Activated CD4-positive, alpha-beta memory T cell treated with anti-CD3 and anti-CD28 coated beads for 36 hours (primary cell): Measurements from ENCODE around the gene TEX51. TPM values are rescaled to one million over a fixed set of nuclear protein-coding genes. Genes with fewer than 3 reads are reported as not detected.

Experiments
- CTCF ChIA-PET: fragments of 350-600 bp; sonication (Branson Sonifier 250); formaldehyde crosslinking; loops from one replicate; lab custom pipeline; 2021; ENCODE audit warnings: antibody characterized with exemption, inconsistent platforms; lab: Charles Lee
- POLR2A ChIA-PET: fragments of 350-600 bp; sonication (Branson Sonifier 250); formaldehyde crosslinking; loops from one replicate; lab custom pipeline; 2021; ENCODE audit warnings: antibody characterized with exemption; lab: Charles Lee
- DNase-seq: peaks from one replicate; pipeline ENCODE4 v3.0.0-alpha.2; 2020
- H3K27ac Mint-ChIP-seq: one replicate; pipeline ENCODE4 v1.8.0; 2021; ENCODE audit warnings: mixed read lengths
- H3K27me3 Mint-ChIP-seq: one replicate; pipeline ENCODE4 v1.8.0; 2021; ENCODE audit warnings: mixed read lengths
- H3K36me3 Mint-ChIP-seq: one replicate; pipeline ENCODE4 v1.8.0; 2021; ENCODE audit warnings: mixed read lengths
- H3K4me1 Mint-ChIP-seq: one replicate; pipeline ENCODE4 v1.8.0; 2021; ENCODE audit warnings: low read depth, mixed read lengths
- H3K4me3 Mint-ChIP-seq: one replicate; pipeline ENCODE4 v1.8.0; 2021; ENCODE audit warnings: mild to moderate bottlenecking, mixed read lengths
- H3K9me3 Mint-ChIP-seq: one replicate; pipeline ENCODE4 v1.8.0; 2021; ENCODE audit warnings: mixed read lengths
- intact Hi-C: fragments of 100-400 bp; cut with micrococcal nuclease; formaldehyde crosslinking; loops from one replicate; pipeline ENCODE4 v1.15.1; 2023
- total RNA-seq, 2 experiments: library from RNA; stranded (reverse); gene quantifications; one replicate each; pipeline ENCODE4 v1.2.3, GENCODE V29; 2021

The TEX51 gene
- total RNA-seq, 2 experiments from 2014 or later, result not detected

GRCh38 chr2:126880324-126880723, 18.4 kb upstream of the TEX51 start:
- H3K27ac Mint-ChIP-seq, result no peak overlapping the region
- ChIA-PET POLR2A (no interaction called here), CTCF (no interaction called here)

GRCh38 chr2:126880817-126881216, 17.9 kb upstream of the TEX51 start:
- H3K4me1 Mint-ChIP-seq, result no peaks in the 10 kb centered on the region
- POLR2A ChIA-PET, result no interaction called here

More at GRCh38 chr2:126880324-126880723, 18.4 kb upstream of the TEX51 start:
- H3K9me3 Mint-ChIP-seq, result peaks cover 7% of the 10 kb centered on the region
- H3K4me1 Mint-ChIP-seq, result no peaks in the 10 kb centered on the region
- DNase-seq, result no peak
- no peak overlapping the region for H3K4me3 Mint-ChIP-seq
- no peaks in the 10 kb centered on the region for H3K36me3 Mint-ChIP-seq
- H3K27me3 Mint-ChIP-seq, result peaks cover 4% of the 10 kb centered on the region
- intact Hi-C loops, result no loop called here

GRCh38 chr2:126881591-126881990, 17.1 kb upstream of the TEX51 start:
- H3K27me3 Mint-ChIP-seq, result peaks cover 7% of the 10 kb centered on the region
- POLR2A ChIA-PET, result no interaction called here
- no peak overlapping the region for H3K27ac Mint-ChIP-seq
- peaks cover 2% of the 10 kb centered on the region for H3K4me1 Mint-ChIP-seq
- CTCF ChIA-PET, result no interaction called here
- H3K36me3 Mint-ChIP-seq, result no peaks in the 10 kb centered on the region
- no peaks in the 10 kb centered on the region for H3K9me3 Mint-ChIP-seq
- no peak overlapping the region for H3K4me3 Mint-ChIP-seq
- DNase-seq, result no peak
- intact Hi-C loops, result no loop called here

More at GRCh38 chr2:126880817-126881216, 17.9 kb upstream of the TEX51 start:
- H3K4me3 Mint-ChIP-seq, result no peak overlapping the region
- no peak overlapping the region for H3K27ac Mint-ChIP-seq
- H3K27me3 Mint-ChIP-seq, result peaks cover 4% of the 10 kb centered on the region
- CTCF ChIA-PET, result no interaction called here
- intact Hi-C loops, result no loop called here
- peaks cover 2% of the 10 kb centered on the region for H3K9me3 Mint-ChIP-seq
- DNase-seq, result no peak
- H3K36me3 Mint-ChIP-seq, result no peaks in the 10 kb centered on the region

GRCh38 chr2:126882181-126882580, 16.5 kb upstream of the TEX51 start:
- CTCF ChIA-PET, result no interaction called here
- Mint-ChIP-seq H3K4me3 (no peak overlapping the region), H3K4me1 (peaks cover 2% of the 10 kb centered on the region), H3K36me3 (no peaks in the 10 kb centered on the region), H3K9me3 (no peaks in the 10 kb centered on the region), H3K27ac (no peak overlapping the region), H3K27me3 (peaks cover 12% of the 10 kb centered on the region)
- intact Hi-C loops, result no loop called here
- POLR2A ChIA-PET, result no interaction called here
- DNase-seq, result no peak

GRCh38 chr2:126882736-126883665, 15.7 kb upstream of the TEX51 start:
- no peak for DNase-seq
- H3K27me3 Mint-ChIP-seq, result peaks cover 14% of the 10 kb centered on the region
- POLR2A ChIA-PET, result no interaction called here
- peaks cover 2% of the 10 kb centered on the region for H3K4me1 Mint-ChIP-seq
- no peak overlapping the region for H3K27ac Mint-ChIP-seq
- no peak overlapping the region for H3K4me3 Mint-ChIP-seq
- H3K9me3 Mint-ChIP-seq, result no peaks in the 10 kb centered on the region
- no peaks in the 10 kb centered on the region for H3K36me3 Mint-ChIP-seq
- intact Hi-C loops, result no loop called here
- CTCF ChIA-PET, result no interaction called here

- Mint-ChIP-seq H3K36me3 (no peaks in the 10 kb centered on the region), H3K4me1 (peaks cover 2% of the 10 kb centered on the region), H3K27me3 (peaks cover 14% of the 10 kb centered on the region), H3K4me3 (no peak overlapping the region), H3K27ac (no peak overlapping the region), H3K9me3 (no peaks in the 10 kb centered on the region)
- intact Hi-C loops, result no loop called here
- ChIA-PET CTCF (no interaction called here), POLR2A (no interaction called here)
- DNase-seq, result no peak
Observed at GRCh38 chr2:126883666-126884040, 15.0 kb upstream of the TEX51 start.

GRCh38 chr2:126884861-126885750, 13.6 kb upstream of the TEX51 start:
- Mint-ChIP-seq H3K4me1 (peaks cover 2% of the 10 kb centered on the region), H3K4me3 (no peak overlapping the region), H3K27me3 (peaks cover 14% of the 10 kb centered on the region), H3K27ac (no peak overlapping the region), H3K36me3 (no peaks in the 10 kb centered on the region), H3K9me3 (no peaks in the 10 kb centered on the region)
- ChIA-PET CTCF (no interaction called here), POLR2A (no interaction called here)
- intact Hi-C loops, result no loop called here
- no peak for DNase-seq

GRCh38 chr2:126885751-126886210, 12.9 kb upstream of the TEX51 start:
- ChIA-PET CTCF (interaction anchor here (1.0 kb wide), 2 partner anchors 86 to 89 kb away, joined by 3 to 10 read pairs; no protein-coding TSS in a partner anchor), POLR2A (no interaction called here)
- no peak overlapping the region for H3K4me3 Mint-ChIP-seq
- H3K36me3 Mint-ChIP-seq, result no peaks in the 10 kb centered on the region
- intact Hi-C loops, result no loop called here
- H3K4me1 Mint-ChIP-seq, result peaks cover 2% of the 10 kb centered on the region
- H3K27me3 Mint-ChIP-seq, result peaks cover 14% of the 10 kb centered on the region
- H3K27ac Mint-ChIP-seq, result no peak overlapping the region
- DNase-seq, result no peak
- H3K9me3 Mint-ChIP-seq, result no peaks in the 10 kb centered on the region

GRCh38 chr2:126886211-126886915, 12.3 kb upstream of the TEX51 start:
- Mint-ChIP-seq H3K27me3 (peaks cover 14% of the 10 kb centered on the region), H3K36me3 (no peaks in the 10 kb centered on the region), H3K4me3 (no peak overlapping the region), H3K9me3 (no peaks in the 10 kb centered on the region), H3K4me1 (peaks cover 2% of the 10 kb centered on the region), H3K27ac (no peak overlapping the region)
- ChIA-PET CTCF (interaction anchor here (1.0 kb wide), 2 partner anchors 86 to 90 kb away, joined by 3 to 10 read pairs; no protein-coding TSS in a partner anchor), POLR2A (no interaction called here)
- DNase-seq, result peak; percentile 69
- intact Hi-C loops, result no loop called here

- intact Hi-C loops, result no loop called here
- Mint-ChIP-seq H3K4me1 (peaks cover 2% of the 10 kb centered on the region), H3K4me3 (no peak overlapping the region), H3K9me3 (no peaks in the 10 kb centered on the region), H3K36me3 (no peaks in the 10 kb centered on the region), H3K27me3 (peaks cover 14% of the 10 kb centered on the region), H3K27ac (no peak overlapping the region)
- CTCF ChIA-PET, result interaction anchor here (1.0 kb wide), 2 partner anchors 85 to 91 kb away, joined by 3 to 10 read pairs; no protein-coding TSS in a partner anchor
- POLR2A ChIA-PET, result no interaction called here
- no peak for DNase-seq
Observed at GRCh38 chr2:126886916-126887280, 11.8 kb upstream of the TEX51 start.

- H3K27ac Mint-ChIP-seq, result no peak overlapping the region
- POLR2A ChIA-PET, result no interaction called here
- peaks cover 14% of the 10 kb centered on the region for H3K27me3 Mint-ChIP-seq
- peaks cover 2% of the 10 kb centered on the region for H3K4me1 Mint-ChIP-seq
- no peak overlapping the region for H3K4me3 Mint-ChIP-seq
- no peaks in the 10 kb centered on the region for H3K36me3 Mint-ChIP-seq
- H3K9me3 Mint-ChIP-seq, result no peaks in the 10 kb centered on the region
- CTCF ChIA-PET, result interaction anchor here (0.6 kb wide), 1 partner anchor 84 kb away, joined by 3 read pairs; no protein-coding TSS in a partner anchor
- no peak for DNase-seq
- intact Hi-C loops, result no loop called here
Observed at GRCh38 chr2:126887506-126887905, 11.2 kb upstream of the TEX51 start.
